NT2/D1 (cell line): ENCODE data around the gene NPY4R2.
"Not testable (repeated sequence)": the region's sequence is repeated elsewhere in the genome, so short reads cannot be mapped to it uniquely, and the experiment has no call there.

Source experiments
- SUZ12 ChIP-seq: IDR thresholded peaks from 2 replicates; pipeline ENCODE4 v1.6.1; 2011; ENCODE audit not compliant: insufficient read length, insufficient read depth; ENCODE audit errors: extremely low read depth
- YY1 ChIP-seq: IDR thresholded peaks from 2 replicates; pipeline ENCODE4 v1.6.1; 2011; ENCODE audit not compliant: insufficient read length, insufficient read depth
- ZNF274 ChIP-seq: IDR thresholded peaks from 2 replicates; pipeline ENCODE4 v1.6.1; 2011; ENCODE audit warnings: mild to moderate bottlenecking, low read depth, low read length

- TF ChIP-seq YY1, ZNF274, SUZ12: not testable (repeated sequence)
These were observed 46.0 kb downstream of the NPY4R2 start for GRCh38 chr10:47964280-47965063.
